Measurements from ENCODE around the gene KPNA6.

KPNA6 gene

DNA sequence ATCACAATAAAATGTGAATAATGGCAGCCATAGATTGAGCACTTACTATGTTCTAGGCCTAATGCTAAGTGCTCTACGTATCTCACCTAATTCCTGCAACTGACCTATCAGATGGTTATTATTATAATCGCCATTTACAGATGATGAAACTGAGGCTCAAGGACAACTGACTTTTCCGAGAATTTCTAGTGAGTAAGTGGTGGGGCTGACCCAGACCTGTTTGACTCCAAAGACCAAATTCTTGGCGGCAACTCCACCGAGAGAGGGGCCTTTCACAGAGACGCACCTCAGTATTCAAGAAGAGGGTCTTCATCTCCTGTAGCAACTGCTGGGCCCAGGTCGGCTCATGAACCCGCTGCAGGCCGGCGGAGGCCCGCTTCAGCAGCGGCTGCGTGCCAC is 113.7 kb downstream of the KPNA6 start:
- no peak for DNase-seq

DNA sequence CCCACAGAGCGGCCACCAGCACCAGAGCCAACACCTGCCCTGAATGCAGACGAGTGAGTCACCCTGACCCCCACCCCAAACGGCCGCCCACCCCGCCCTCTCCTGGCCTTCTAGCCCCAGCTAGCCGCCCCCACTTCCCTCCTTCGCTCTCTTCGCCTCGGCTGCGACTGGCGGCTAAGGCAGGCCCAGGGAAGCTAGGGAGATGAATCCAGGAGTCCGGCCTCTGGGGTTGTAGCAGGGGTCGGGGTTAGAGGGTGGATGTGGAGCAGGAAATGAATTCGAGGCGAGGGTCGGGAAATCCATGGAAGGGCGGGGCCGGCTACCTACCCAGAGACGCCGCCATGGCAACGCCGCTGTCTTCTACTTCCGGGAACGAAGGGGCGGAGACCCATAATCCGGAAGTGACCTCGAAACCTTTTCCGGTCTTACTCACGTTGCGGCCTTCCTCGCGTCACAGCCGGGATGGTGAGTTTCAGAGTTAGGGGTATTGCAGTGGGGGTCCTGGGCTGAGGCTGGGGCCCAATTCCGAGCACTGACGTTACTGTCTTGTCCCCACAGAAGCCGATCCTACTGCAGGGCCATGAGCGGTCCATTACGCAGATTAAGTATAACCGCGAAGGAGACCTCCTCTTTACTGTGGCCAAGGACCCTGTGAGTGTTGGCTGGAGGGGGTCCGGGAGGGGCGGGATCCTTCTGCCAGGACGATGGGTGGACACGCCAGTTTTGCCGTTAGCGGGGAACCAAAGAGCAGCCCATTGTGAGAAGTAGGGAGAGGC is 114.3 kb downstream of the KPNA6 start, which contains the start of the genes EIF3I and TMEM234:
Gene EIF3I, plus strand, starts transcription at position 428 of the 776 bp plus-strand sequence. Its CDS starts 35 bp downstream, at position 463.
Gene TMEM234, minus strand, starts transcription at position 374 of the 776 bp plus-strand sequence. Its CDS starts 31 bp downstream, at position 343.
- DNase-seq, result peak; percentile 91 to 93

GRCh38 chr1:32223683-32224082 is 115.8 kb downstream of the KPNA6 start:
- no peak for DNase-seq

DNA sequence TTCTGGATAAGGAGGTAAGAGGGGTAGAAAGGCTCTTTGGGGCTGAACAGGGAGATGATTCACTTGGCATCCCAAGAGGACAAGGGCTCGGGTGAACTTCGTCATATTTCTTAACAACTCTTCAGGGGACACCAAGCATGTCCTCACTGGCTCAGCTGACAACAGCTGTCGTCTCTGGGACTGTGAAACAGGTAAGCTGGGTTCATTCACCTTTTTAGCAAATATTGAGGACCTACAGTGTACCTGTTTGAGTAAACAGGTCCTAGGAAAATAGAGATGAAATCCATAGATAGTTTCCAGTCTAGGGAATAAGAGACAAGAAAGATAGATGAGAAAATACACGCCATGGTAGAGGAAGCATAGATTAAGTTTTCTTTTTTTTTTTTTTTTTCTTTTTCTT is 116.4 kb downstream of the KPNA6 start:
- DNase-seq, result no peak
